HT-29 (cell line): ENCODE results near the gene MORN1. TPM values are rescaled to one million over a fixed set of nuclear protein-coding genes. Genes with fewer than 3 reads are reported as not detected.

Source experiments
- DNase-seq: peaks from one replicate; pipeline ENCODE4 v3.0.0-alpha.2; 2015; ENCODE audit warnings: low spot score
- total RNA-seq: library from RNA; depleted of rRNA; stranded (reverse); fragments of >200 nt; shearing (Covaris generic); gene quantifications from 2 replicates; pipeline ENCODE4 v1.2.3, GENCODE V29; 2014

MORN1 gene
- total RNA-seq, 1 experiment from 2014 or later, result 23.6 TPM

DNA sequence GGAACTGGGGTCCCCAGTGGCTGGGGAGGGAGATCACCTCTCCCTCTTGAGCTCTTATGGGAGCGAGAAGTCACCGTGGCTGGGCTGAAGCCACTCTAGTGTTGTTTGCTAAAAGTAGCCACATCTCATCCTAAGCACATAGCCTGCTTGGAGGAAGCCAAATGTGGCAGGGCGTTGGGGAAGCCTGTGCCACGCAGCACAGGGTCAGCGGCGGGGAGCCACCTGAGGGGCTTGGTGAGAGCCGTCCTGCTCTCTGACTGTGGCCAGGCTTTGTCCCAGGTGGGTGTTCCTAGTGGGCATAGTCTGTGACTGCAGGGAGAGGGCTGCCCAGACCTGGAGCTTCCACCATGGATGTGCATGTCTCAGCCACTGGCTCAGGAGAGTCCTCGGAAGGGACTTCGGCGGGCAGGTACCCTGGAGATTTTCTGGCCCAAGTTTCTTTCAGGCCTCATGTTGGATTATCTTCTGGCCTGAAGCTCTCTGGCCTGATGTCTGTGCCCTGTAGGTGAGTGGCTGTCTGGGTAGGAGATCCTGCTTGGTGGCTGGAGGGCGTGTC is 38.9 kb downstream of the MORN1 start:
- no peak for DNase-seq

DNA sequence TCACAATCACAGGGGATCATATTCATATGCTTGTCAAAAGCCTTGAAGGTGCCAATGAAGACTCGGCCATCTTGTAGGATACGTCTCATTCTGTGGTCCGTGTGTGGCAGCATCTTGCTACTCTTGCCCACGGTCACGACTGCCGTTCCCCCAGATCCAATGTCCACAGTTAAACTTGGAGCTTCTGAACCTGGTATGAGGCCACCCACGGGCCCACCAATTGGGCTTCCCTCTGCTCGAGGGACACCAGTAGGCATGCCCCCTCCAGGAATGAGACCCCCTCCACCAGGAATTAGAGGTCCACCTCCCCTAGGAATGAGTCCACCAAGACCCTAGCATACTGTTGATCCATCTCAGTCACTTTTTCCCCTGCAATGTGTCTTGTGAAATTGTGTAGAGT is 39.6 kb downstream of the MORN1 start:
- no peak for DNase-seq

DNA sequence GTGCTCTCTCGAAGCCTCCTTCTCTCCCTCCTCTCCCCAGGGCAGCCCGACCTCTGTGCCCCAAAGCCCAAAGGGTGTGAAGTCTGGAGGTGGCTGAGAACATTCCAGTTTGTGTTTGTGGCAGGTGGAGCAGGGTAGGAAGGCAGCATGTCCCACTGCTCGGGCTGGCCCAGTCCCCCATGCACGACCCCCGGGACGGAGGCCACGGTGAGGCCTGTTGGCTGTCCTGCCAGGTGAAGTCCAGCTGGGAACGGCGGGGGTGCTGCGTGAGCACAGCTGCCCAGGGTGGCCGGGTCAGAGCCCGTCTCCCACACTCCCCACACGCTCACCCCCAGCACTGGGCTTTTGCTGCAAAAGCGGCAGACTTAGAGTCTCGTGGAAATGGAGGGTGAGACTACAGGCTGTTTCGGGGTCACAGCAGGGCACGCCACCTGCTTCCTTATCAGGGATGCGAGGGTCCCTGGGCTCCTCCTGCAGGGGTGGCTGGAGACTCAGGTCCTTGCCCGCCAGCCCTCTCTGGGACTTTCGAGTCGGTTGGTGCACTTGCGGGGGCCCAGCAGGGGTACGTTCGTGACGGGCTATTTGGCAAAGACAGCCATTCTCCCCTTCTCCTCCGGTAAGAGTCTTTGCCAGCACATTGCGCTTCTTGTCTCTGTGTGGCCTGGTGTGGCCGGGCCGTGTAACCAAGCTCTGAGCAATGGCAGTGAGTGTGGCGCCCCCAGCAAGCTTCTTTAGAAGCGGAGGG is 40.3 kb downstream of the MORN1 start:
- no peak for DNase-seq

DNA sequence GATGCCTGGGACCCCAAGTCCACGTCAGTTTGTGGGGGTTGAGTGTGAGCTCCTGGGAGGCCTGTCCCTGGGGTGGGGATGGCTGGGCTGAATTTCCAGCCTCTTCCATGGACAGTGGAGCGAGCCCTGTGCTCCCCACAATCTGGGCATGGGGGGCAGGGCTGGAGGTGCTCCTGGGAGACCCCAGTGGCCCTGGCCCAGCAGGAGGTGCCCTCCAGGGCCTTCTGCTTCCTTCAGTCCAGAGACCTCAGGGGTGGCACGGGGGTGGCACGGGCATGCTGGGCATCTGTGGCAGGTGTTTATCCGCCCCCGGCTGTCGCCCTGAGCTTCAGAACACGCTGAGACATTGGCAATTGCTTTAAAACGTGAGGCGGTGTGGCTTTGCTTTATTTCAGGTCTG is 40.9 kb downstream of the MORN1 start:
- DNase-seq, result no peak

DNA sequence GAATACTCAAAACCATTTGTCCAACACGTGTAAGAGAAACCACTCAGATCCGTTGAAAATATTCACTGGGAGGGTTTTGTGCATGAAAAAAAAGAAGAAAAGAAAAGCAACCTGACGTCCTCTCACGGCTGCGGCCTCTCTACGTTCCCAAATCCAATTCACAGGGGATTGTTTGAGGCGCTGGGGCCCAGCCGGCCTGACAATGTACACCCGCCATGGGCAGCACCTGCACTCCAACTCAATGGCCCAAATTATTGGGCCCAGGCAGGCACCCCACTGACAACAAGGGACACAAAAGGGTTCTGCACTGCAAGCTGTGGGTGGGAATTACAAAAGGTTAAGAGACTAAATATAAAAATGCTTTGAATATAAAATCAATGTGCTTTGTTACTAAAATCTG is 41.5 kb downstream of the MORN1 start:
- DNase-seq, result no peak

DNA sequence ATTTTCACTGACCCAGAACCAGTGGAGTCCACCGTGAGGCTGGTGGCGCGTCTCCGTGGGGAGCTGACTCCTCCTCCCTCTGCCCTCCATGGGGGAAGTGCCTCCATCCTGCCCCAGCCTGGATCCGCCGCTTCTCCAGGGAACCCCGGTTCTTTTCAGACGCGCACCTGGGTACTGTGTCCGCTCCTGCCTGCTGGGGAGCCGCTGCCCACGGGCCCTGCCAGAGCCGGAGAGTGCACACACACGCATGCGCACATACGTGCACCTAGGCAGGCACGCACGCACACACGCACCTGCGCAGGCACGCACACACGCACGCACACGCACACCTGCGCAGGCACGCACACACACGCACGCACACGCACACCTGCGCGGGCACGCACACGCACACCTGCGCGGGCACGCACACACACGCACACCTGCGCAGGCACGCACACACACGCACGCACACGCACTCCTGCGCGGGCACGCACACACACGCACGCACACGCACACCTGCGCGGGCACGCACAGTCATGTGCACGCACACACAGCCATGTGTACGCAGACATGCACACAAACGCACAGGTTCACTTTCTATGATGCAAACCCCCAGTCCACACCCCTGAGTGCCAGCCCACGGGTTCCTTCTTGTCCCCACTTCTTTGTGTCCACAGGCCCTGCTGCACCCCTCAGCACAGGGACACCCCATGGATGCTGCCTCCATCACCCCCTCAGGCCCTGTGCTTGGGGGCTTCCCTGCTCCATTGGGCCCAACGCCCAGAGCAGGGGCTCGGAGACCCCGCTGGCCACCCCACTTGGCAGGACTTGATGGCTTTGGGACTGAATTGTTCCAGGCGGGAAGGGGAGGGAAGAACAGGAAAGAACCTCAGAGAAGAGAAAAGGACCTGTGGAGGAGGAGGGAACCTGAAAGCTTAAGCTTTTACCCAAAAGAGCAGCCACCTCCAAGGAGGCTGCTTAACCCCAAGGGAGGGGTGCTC is 42.7 kb downstream of the MORN1 start:
- DNase-seq, result no peak

DNA sequence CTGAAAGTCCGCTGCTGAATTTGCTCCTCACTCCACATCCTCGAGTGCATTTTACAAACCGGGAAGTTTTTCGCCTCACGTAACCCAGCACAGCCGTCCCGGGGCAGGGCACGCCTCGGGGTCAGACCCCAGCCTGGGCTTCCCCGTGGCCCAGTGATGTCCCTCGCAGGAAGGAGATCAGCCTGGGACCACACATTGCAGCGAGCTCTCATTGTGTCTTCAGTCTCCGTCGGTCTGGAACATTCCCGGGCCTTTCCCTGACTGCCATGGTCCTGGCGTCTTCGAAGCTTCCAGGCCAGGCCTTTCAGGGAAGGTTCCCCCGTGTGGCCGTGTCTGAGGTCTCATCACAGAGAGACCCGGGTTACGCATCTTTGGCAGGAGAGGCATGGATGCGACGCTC is 43.5 kb downstream of the MORN1 start:
- no peak for DNase-seq

DNA sequence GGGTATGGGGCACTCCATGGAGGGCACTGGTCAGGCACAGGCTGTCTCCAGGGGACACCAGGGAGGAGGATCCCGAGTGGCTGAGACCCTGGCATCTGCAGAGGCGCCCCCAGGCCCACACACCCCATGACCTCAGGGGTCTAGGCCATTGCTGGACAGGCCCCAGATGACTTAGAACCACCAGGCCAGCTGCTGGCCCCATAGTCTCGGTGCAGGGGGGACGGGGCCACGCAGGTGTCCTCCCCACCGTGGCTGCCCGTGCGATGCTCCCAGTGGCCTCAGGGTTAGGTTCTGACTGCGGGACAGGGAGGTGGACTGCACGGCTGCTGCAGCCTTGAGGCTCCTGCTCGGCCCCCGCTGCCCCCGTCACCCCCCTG is 44.0 kb downstream of the MORN1 start:
- no peak for DNase-seq

DNA sequence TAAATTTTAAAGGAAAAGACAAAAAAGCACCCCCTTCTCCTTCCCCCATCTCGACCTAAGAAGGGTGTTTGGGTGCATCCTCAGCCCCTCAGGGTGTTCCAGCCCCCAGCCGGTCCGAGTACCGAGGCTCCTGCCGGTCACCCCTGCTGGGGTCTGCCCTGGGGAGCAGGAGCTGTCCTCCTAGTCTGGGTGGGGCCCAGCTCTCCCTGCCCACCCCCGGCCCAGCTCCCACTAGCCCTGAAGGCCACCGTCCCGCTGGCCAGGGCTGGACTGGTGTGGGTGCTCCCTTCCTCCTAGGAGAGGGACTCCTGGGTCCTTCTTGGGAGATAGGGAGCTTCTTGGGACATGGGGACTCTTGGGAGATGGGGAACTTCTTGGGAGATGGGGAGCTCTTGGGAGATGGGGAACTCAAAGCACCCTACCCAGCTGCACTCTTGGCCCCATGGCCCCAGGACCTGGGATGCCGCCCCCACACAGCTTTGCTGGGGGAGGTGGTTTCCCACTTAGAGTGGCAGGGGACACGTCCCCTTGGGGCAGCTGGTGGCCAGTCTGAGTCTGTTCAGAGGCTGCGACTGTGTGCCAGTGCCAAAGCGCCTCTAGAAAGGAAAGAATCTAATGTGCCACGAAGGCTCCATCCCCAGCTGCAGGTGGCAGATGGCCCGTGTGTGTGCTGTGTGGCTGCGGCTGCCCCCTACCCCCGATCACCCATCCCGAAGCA is 44.5 kb downstream of the MORN1 start:
- DNase-seq, result no peak

DNA sequence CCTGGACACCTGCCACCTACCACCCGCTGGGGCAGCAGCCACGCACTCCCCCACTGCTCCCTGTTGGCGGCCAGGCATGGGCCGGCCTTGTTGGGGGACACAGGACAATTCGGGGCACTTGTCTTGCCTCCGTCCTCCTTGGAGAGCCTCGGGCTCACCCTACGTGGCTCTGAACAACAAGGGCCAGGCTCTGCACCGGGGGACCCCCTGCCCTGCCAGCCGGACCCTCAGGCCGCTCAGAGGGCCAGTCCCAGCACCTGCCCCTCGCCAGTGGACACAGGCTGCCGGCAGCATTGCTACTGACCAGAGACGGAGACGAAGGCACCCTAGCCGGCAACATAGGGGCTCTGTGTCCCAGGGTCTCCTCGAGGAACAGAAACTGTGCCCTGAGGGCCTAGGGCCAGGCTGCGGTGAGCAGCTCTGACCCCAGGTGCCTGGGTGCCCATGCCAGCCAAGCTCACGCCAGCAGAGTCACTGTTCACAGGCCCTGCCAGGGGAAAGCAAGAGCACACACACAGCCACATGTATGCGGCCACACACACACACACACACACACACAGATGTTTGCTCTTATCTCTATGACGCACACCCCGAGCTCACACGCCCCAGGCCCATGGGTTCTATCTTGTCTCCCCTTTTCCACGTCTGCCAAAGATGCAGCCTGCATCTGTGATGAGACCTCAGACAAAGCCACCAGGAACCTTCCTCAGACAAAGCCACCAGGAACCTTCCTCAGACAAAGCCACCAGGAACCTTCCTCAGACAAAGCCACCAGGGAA is 45.9 kb downstream of the MORN1 start:
- DNase-seq, result no peak

DNA sequence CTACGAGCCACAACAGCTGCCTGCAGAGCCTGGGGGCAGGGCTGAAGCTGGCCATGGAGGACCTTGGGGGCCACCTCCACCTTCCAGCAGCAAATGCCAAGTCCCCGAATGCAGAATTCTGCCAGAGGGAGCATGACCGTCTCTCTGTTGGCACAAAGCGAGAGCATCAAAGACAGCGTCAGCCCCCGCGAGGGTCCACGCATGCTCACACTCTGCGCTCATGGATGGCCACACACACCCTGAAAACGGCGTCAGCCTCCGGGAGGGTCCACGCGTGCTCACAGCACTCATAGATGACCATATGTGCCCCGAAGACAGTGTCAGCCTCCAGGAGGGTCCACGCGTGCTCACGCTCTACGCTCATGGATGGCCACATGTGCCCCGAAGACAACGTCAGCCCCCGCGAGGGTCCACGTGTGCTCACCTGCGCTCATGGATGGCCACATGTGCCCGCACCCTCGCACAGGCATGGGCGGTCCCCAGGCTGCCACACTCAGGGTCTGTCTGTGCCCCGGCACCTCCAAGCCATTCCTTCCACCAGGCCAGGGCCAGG is 46.5 kb downstream of the MORN1 start:
- no peak for DNase-seq

DNA sequence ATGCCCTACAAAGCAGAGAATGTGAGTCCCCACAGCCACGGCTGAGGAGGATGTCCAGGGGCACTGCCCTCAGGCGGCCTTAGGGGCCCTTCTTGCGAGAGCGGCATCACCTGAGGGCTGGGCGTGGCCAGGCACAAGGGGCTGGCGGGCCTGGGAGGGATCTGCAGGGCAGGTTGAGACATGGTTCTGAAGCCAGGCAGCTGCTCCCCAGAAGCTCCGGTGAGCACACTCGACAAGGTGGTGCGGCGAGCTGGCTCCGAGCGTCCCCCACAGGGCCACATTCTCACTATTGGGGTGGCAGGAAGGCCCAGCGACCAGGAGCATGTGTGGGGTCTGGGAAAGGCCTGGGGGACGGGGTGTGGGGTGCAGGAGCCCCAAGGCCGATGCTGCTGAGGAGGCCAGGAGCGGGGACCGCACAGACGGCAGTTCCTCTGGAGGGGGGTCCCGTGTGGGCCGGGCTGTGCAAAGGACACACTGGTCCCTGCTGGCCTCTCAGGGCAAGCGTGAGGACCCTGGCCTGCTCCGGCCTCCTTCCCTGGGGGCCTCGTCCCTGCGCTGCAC is 47.2 kb downstream of the MORN1 start:
- DNase-seq, result no peak

DNA sequence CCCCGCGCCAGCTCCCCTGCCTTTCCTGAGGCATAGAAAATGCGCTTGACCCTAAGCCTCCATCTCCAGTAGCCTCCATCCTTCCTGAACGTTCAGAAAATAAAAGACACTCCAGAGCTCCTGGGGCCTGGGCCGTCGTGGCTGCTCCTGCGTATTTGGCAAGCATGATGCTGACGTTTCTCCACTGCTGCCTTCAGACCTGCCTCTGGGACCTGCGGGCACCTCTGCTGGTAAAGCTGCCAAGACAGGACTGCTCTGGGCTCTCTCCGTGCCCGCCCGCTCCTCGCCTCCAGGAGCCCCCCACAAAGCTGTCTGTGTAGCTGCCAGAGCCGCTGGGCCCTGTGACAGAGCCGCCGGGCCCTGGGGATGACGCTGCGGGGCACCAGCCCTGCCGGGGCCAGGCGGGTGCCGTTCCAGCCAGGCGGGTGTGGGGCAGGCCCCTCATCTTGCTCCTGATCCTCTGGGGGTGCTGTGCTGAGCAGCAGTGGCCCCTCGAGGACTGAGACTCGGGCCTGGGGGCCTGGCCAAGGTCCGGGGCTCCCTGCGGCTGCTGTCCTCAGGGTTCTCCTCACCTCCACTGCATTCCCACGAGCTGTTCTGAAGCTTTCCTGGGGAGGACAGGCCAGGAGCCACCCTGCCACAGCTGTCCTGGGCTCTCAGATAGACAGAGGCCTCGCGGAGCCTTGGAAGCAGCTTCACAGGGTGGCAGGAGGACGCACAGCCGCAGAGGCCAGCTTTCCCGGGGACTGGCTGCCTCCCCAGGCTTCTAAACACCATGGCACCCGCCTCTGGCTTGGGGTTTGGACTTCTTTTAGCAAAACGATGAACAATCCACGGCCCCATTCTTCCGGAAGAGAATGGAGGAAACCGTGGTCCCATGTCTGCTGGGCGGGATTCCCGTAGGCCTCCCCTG is 48.1 kb downstream of the MORN1 start:
- DNase-seq, result no peak

DNA sequence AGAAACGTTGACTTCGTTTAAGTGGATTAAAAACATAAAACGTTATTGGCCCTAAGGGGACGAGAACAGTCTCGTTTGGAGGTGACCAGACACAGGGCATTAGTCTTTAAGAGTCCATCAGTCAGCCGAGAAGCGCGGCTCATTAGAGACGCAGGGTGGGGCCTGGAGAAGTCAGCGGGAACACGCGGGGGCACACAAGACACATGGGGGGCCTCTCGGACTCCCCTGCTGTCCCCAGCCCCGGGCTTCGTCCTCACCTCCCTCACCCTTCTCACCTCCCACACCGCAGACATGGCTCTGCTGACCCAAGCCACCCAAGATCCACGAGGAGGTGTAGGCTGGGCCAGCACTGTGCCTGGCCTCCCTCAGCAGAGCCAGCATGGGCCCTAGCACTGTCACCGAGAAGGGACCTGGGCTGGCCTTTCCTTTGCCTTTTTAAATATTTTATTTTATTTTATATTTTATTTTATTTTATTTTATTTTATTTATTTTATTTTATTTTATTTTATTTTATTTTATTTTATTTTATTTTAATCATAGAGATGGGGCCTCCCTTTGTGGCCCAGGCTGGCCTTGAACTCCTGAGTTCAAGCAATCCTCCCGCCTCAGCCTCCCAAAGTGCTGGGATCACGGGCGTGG is 48.9 kb downstream of the MORN1 start:
- DNase-seq, result no peak

DNA sequence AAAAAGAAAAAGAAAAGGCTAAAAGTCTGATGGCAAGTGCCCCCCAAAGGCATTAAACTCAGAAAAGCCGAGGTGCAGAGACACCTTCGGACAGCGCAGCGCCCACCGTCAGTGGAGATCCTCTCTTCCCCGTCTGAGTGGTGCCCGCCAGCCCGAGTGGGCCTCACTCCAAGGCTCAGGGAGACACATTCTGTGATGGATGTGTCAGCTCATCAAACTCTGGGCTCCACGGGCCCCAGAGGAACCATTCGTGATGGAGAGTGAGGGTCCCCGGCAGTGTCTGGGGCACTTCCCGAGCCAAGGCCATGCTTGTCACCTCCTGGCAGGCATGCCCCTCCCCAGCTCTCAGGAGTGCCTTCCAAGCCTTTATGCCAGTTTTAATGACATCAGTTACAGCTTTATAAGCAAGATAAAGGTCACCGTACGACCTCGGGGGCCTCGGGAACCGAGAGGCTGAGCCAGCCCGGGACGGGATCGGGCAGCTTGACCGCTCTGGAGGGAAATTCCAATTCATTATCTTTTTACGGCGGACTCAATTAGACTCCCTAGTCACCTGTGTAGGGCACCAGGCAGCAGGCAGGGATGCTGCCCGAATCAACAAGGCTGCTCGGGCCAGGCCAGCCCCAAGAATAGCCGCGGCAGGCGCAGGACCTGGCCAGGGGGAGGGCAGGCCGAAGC is 49.5 kb downstream of the MORN1 start:
- no peak for DNase-seq

DNA sequence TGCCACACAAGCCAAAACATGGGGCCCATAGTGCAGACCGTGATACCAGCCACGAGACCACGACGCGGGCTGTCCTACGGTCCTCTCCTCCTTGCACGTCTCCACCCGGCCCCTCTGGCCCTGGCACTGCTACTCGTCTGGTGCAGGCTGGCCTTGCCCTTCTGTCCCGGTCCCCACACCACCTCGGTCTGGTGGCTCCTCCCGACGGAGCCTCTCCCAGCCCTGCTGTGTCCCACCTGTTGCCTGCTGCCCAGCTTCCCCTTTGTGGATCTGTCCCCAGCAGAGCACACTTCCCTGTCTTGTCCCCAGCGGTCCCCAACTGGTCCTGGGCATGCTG is 50.5 kb downstream of the MORN1 start:
- DNase-seq, result no peak

DNA sequence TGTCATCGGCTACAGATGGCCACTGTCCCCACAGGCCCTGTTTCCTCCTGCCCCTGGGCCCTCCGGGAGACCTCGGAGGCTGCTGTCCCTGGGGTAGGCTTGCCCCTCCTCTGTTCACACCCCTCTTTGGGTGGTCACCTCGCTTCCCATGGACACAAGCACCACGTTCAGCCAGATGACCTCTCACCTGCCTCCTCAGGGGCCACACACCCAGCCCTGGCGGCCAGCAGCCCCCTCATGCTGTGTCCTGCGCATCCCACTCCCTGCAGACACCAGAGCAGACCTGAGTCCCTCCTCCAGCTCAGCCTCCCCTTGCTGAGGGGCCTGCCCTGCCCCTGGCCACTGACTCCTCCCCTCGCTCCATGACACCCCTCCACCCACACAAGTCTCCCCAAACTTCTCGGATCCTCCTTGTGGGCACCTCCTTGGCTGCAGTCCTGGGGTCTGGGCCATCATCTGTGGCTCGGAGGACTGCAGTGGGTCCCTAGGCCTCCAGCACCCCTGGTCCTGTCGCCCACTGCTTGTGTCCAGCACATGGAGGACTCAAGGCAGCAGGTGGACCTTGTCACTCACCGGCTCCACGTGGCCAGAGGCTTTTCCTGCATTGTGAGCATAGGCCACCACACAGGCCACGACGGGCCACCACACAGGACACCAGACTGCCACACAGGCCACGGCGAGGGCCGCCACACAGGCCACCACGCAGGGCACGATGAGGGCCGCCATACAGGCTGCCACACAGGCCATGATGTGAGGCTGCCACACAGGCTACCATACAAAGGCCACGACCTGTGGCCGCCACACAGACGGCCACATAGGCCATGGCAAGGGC is 51.1 kb downstream of the MORN1 start:
- DNase-seq, result no peak
